ENCODE data around the gene MROH8.

DNA sequence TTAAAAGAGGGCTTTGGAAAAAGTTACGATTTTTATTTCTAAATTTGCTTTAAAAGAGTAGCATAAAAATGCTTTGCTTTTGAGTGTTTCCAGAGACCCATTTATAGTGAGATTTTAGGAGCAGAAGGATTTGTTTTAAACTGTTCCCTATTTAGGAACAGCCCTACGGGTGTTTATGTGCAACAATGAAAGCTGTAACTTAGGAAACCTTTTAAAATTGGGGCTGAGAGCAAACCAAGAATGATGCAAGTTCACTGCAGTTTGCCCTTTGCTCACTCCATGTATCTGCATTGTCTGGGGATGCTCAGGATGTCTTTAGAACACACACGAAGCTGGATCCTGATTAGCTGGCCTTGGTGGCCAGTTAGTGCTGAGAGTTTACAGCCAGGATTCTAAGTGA lies 41.4 kb upstream of the MROH8 start:
- TF ChIP-seq CTCF (conservative IDR thresholded peaks at IDR 0.05), result no peak
- no peak for TF ChIP-seq EZH2 (IDR thresholded peaks at IDR 0.05; ENCODE audit: low read depth)
